GM12865 (cell line): Measurements from ENCODE around the gene ZNF75A.
"Not testable (repeated sequence)": the region's sequence is repeated elsewhere in the genome, so short reads cannot be mapped to it uniquely, and the experiment has no call there.

Experiments used
- DNase-seq: peaks from one replicate; pipeline ENCODE4 v3.0.0; 2010; ENCODE audit warnings: low read depth
- H3K4me3 ChIP-seq: 2 replicates; pipeline ENCODE4 v1.5.1; 2011; ENCODE audit warnings: mild to moderate bottlenecking, low read depth, low read length, control low read depth
- TF ChIP-seq, protein P1 (sequence below): IDR thresholded peaks from 2 replicates; pipeline ENCODE4 v1.5.1; 2011; ENCODE audit warnings: low read length, control low read depth, low read depth, inconsistent platforms; ENCODE audit not compliant: insufficient read depth; ENCODE audit errors: missing control alignments

Gene ZNF75A

GRCh38 chr16:3264137-3265036 is 40.9 kb upstream of the ZNF75A start:
- TF ChIP-seq, protein P1, sequence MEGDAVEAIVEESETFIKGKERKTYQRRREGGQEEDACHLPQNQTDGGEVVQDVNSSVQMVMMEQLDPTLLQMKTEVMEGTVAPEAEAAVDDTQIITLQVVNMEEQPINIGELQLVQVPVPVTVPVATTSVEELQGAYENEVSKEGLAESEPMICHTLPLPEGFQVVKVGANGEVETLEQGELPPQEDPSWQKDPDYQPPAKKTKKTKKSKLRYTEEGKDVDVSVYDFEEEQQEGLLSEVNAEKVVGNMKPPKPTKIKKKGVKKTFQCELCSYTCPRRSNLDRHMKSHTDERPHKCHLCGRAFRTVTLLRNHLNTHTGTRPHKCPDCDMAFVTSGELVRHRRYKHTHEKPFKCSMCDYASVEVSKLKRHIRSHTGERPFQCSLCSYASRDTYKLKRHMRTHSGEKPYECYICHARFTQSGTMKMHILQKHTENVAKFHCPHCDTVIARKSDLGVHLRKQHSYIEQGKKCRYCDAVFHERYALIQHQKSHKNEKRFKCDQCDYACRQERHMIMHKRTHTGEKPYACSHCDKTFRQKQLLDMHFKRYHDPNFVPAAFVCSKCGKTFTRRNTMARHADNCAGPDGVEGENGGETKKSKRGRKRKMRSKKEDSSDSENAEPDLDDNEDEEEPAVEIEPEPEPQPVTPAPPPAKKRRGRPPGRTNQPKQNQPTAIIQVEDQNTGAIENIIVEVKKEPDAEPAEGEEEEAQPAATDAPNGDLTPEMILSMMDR, result peak; percentile 36
- peak overlapping the region; percentile 67 for H3K4me3 ChIP-seq
- peak; percentile 99 for DNase-seq

- TF ChIP-seq, protein P1, result peak; percentile 29
- no peak overlapping the region for H3K4me3 ChIP-seq
- DNase-seq, result no peak
These were observed 38.3 kb upstream of the ZNF75A start for GRCh38 chr16:3266873-3267537.

GRCh38 chr16:3268294-3268693 is 37.0 kb upstream of the ZNF75A start:
- DNase-seq, result no peak
- no peak overlapping the region for H3K4me3 ChIP-seq
- TF ChIP-seq, protein P1, result no peak

- not testable (repeated sequence) for DNase-seq
These were observed 34.6 kb upstream of the ZNF75A start for GRCh38 chr16:3270718-3271117.

GRCh38 chr16:3271281-3271680 is 34.0 kb upstream of the ZNF75A start:
- H3K4me3 ChIP-seq, DNase-seq: not testable (repeated sequence)

More at GRCh38 chr16:3270718-3271117, 34.6 kb upstream of the ZNF75A start:
- not testable (repeated sequence) for H3K4me3 ChIP-seq

DNA sequence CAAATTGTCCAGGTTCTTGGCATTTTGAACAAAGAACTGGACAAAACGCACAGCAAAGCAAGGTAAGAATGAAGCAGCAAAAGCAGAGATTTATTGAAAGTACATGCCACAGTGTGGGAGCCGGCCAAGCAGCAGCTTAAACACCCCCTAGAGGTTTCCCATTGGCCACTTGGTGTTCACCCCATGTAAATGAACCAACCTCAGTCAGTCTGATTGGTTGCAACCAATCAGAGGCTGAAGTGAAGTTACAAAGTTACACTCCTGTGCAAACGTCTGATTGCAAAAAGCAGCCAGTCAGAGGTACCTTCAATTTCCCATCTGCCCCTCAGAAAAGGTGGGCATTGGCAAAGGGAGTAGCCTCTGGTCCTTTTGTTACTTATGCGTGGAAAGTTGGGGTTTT is 30.8 kb upstream of the ZNF75A start:
- H3K4me3 ChIP-seq, result no peak overlapping the region
- TF ChIP-seq, protein P1, result no peak
- DNase-seq, result no peak

DNA sequence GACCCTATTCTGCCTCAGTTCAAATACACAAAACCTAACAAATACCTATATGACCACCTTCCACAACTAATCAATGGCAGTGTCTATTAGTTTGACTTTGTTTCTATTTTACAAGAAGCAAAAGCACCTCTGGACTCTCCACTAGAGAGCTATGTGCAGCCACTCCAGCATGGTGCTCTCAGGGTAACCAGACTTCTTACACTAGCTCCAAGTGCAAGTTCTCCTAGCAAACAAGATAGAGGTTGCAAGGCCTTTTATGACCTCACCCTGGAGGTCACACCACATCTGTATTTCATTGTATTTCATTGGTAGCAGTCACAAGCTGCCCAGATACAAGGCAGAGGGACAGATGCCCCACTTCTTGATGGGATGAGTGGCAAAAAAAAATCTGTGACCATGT is 30.4 kb upstream of the ZNF75A start:
- H3K4me3 ChIP-seq, result no peak overlapping the region
- TF ChIP-seq, protein P1, result no peak
- no peak for DNase-seq
